Mucosa of rectum (tissue), 2 donors: Measurements from ENCODE around the gene MARK1.
A peak's percentile ranks its signal among the peaks of the same experiment; 100 is the strongest.

Experiments used
- H3K27ac ChIP-seq, 2 donors: one replicate each; pipeline ENCODE4 v1.7.0; 2013; ENCODE audit warnings: inconsistent platforms in 2 of 2, low read depth in 2 of 2, low read length in 2 of 2
- H3K27me3 ChIP-seq, 2 donors: one replicate each; pipeline ENCODE4 v1.7.0; 2013; ENCODE audit warnings: low read length in 2 of 2; ENCODE audit not compliant: control insufficient read depth in 2 of 2, insufficient read depth in 2 of 2
- H3K36me3 ChIP-seq, 2 donors: one replicate each; pipeline ENCODE4 v1.7.0; 2013; ENCODE audit warnings: low read length in 2 of 2; ENCODE audit not compliant: control insufficient read depth in 2 of 2, insufficient read depth in 2 of 2
- H3K4me1 ChIP-seq, 2 donors: one replicate each; pipeline ENCODE4 v1.7.0; 2013; ENCODE audit warnings: low read length in 2 of 2, mild to moderate bottlenecking in 1 of 2; ENCODE audit not compliant: control insufficient read depth in 2 of 2, insufficient read depth in 2 of 2
- H3K4me3 ChIP-seq, 2 donors: one replicate each; pipeline ENCODE4 v1.7.0; 2013; ENCODE audit warnings: low read length in 2 of 2
- H3K9ac ChIP-seq, 2 donors: one replicate each; pipeline ENCODE4 v1.7.0; 2013; ENCODE audit warnings: low read length in 2 of 2, low read depth in 1 of 2, mild to moderate bottlenecking in 1 of 2
- H3K9me3 ChIP-seq, 2 donors: one replicate each; pipeline ENCODE4 v1.7.0; 2013; ENCODE audit warnings: low read length in 2 of 2; ENCODE audit not compliant: control insufficient read depth in 2 of 2
- donor health status: healthy.
- donor health status: Normal muscosa, but diverticular disease.

MARK1 gene

GRCh38 chr1:220527908-220528678, at the start of gene MARK1:
Gene MARK1 (plus strand): TSS chr1:220528136. CDS start chr1:220528823, 687 bp downstream.
- Histone ChIP-seq H3K27me3 (peaks cover 5 to 8% of the 10 kb centered on the region in 2 donors), H3K9me3 (no peaks in the 10 kb centered on the region), H3K27ac (peak within 1 kb of the TSS; percentile 46 to 49), H3K4me3 (peak within 1 kb of the TSS; percentile 78 to 79), H3K4me1 (peaks cover 6 to 10% of the 10 kb centered on the region in 2 donors), H3K36me3 (no peaks in the 10 kb centered on the region), H3K9ac (peak within 1 kb of the TSS; percentile 69 to 77)

GRCh38 chr1:220483700-220484099, 44.2 kb upstream of the MARK1 start:
- Histone ChIP-seq H3K4me1 (peaks cover 6 to 8% of the 10 kb centered on the region in 2 donors), H3K9ac (no peak overlapping the region), H3K27ac (no peak overlapping the region), H3K36me3 (no peaks in the 10 kb centered on the region), H3K27me3 (peaks cover 0 to 3% of the 10 kb centered on the region in 2 donors), H3K9me3 (no peaks in the 10 kb centered on the region), H3K4me3 (no peak overlapping the region)

GRCh38 chr1:220484135-220484534, 43.8 kb upstream of the MARK1 start:
- H3K4me3 ChIP-seq, result no peak overlapping the region
- H3K4me1 ChIP-seq, result peaks cover 6 to 8% of the 10 kb centered on the region in 2 donors
- H3K27ac ChIP-seq, result no peak overlapping the region
- no peaks in the 10 kb centered on the region for H3K36me3 ChIP-seq
- H3K27me3 ChIP-seq, result peaks cover 0 to 3% of the 10 kb centered on the region in 2 donors
- H3K9me3 ChIP-seq, result no peaks in the 10 kb centered on the region
- H3K9ac ChIP-seq, result no peak overlapping the region

DNA sequence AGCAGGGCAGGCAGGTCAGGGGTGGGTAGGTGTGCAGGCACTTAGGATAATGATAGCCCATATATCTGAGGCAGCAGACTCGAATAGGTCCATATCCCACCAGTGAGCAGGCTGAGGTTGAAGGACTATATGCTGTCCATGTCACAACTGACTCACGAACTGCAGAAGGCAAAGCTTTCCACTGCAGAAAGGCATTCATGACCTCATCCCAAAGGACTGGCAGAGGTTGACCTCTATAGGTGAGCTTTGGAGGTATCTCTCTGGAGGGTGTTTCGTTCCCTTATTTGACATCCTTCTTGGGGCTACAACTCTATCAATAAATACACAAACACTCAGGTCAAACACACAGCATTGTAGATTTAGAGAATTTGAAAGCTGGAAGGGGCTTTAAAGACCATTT, 42.8 kb upstream of the MARK1 start:
- H3K9ac ChIP-seq, result no peak overlapping the region
- H3K4me1 ChIP-seq, result peaks cover 6 to 8% of the 10 kb centered on the region in 2 donors
- no peak overlapping the region for H3K4me3 ChIP-seq
- H3K9me3 ChIP-seq, result no peaks in the 10 kb centered on the region
- peaks cover 0 to 3% of the 10 kb centered on the region in 2 donors for H3K27me3 ChIP-seq
- no peak overlapping the region for H3K27ac ChIP-seq
- no peaks in the 10 kb centered on the region for H3K36me3 ChIP-seq

DNA sequence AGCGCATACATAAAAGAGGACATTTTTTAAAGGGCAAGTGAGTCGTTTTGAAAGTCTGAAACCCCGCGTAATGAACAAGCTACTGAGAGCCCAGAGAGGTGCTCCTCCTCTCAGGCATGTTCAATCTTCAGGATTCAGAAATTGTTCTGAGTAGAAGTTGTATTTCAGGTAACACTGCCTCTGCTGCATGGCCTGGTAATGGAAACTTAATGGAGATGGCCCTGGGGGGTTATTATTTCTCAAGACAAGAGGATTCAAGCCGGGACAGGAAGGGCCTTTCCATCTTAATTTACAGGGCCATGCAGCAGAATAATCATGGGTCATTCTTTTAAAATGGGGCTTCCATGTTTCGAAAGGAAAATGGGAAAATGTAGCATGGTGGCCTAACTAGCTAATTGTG, 42.1 kb upstream of the MARK1 start:
- Histone ChIP-seq H3K9ac (no peak overlapping the region), H3K27me3 (peaks cover 0 to 3% of the 10 kb centered on the region in 2 donors), H3K4me1 (peaks cover 6 to 8% of the 10 kb centered on the region in 2 donors), H3K4me3 (no peak overlapping the region), H3K9me3 (no peaks in the 10 kb centered on the region), H3K27ac (no peak overlapping the region), H3K36me3 (no peaks in the 10 kb centered on the region)

DNA sequence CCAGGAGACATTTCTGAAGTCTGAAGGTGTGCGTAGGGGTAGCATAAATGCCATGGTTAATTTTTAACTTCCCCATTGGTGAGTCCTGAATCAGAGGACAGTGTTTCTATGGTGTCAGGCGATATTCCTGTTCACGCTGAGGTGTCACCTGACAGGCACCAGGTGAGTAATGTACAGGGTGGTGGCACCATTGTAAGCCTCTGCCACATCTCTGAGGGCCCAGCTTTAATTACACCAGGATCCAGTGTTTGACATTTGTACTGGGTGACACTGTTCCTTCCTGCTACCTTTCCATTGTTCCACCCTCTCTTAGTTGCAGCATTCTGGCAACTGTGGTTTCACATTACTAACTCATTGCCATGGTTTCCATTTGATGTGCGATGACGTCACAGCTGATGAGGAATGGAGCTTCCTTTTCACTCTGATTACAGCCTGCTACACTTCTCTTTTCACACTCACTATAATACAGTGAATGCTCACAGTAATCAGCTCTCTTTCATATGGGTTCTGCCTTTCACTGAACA, 40.6 kb upstream of the MARK1 start:
- Histone ChIP-seq H3K9me3 (no peaks in the 10 kb centered on the region), H3K9ac (no peak overlapping the region), H3K27me3 (peaks cover 0 to 3% of the 10 kb centered on the region in 2 donors), H3K4me3 (no peak overlapping the region), H3K27ac (peak overlapping the region; percentile 67 to 80), H3K36me3 (no peaks in the 10 kb centered on the region), H3K4me1 (peaks cover 6 to 8% of the 10 kb centered on the region in 2 donors)

GRCh38 chr1:220491891-220492290, 36.0 kb upstream of the MARK1 start:
- no peak overlapping the region for H3K9ac ChIP-seq
- no peaks in the 10 kb centered on the region for H3K36me3 ChIP-seq
- H3K27me3 ChIP-seq, result no peaks in the 10 kb centered on the region
- peaks cover 3 to 5% of the 10 kb centered on the region in 2 donors for H3K4me1 ChIP-seq
- H3K27ac ChIP-seq, result no peak overlapping the region
- H3K9me3 ChIP-seq, result no peaks in the 10 kb centered on the region
- H3K4me3 ChIP-seq, result no peak overlapping the region

- no peak overlapping the region for H3K9ac ChIP-seq
- no peaks in the 10 kb centered on the region for H3K36me3 ChIP-seq
- no peak overlapping the region for H3K27ac ChIP-seq
- no peak overlapping the region for H3K4me3 ChIP-seq
- H3K9me3 ChIP-seq, result no peaks in the 10 kb centered on the region
- no peaks in the 10 kb centered on the region for H3K4me1 ChIP-seq
- H3K27me3 ChIP-seq, result no peaks in the 10 kb centered on the region
These were observed 30.6 kb upstream of the MARK1 start for GRCh38 chr1:220497220-220497947.

GRCh38 chr1:220498188-220498587, 29.7 kb upstream of the MARK1 start:
- Histone ChIP-seq H3K4me1 (no peaks in the 10 kb centered on the region), H3K27ac (no peak overlapping the region), H3K9me3 (no peaks in the 10 kb centered on the region), H3K36me3 (no peaks in the 10 kb centered on the region), H3K9ac (no peak overlapping the region), H3K4me3 (no peak overlapping the region), H3K27me3 (no peaks in the 10 kb centered on the region)

DNA sequence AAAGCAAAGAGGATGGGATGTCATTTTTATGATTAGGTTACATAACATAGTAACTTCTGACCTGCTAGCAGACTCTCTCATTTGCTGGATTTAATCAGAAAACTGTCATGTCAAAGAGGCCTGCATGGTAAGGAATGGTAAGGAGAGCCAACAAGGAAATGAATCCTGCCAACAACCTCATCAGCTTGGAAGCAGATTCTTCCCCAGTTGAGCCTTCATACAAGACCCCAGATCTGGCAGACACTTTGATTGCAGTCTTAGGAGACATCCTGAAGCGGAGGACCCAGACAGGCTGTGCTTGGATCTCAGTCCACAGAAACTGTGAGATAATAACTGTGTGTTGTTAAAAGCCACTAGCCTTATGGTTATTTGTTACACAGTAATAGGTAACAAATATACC, 27.6 kb upstream of the MARK1 start:
- Histone ChIP-seq H3K4me3 (no peak overlapping the region), H3K9ac (no peak overlapping the region), H3K27me3 (no peaks in the 10 kb centered on the region)

More for the DNA sequence above, 27.6 kb upstream of the MARK1 start:
- no peaks in the 10 kb centered on the region for H3K36me3 ChIP-seq
- no peaks in the 10 kb centered on the region for H3K4me1 ChIP-seq
- no peaks in the 10 kb centered on the region for H3K9me3 ChIP-seq
- no peak overlapping the region for H3K27ac ChIP-seq
